Breast epithelium (tissue), 4 donors: Measurements from ENCODE around the gene CDK5RAP3. TPM values are rescaled to one million over a fixed set of nuclear protein-coding genes. Genes with fewer than 3 reads are reported as not detected.

Source experiments
- DNase-seq, 2 donors: peaks; one replicate each; pipeline ENCODE4 v3.0.0-alpha.2; 2019; ENCODE audit warnings: low spot score in 2 of 2
- H3K27ac ChIP-seq, 2 donors: fragments of 200-600 bp; sonication (generic) in 1 of 2; one replicate each; pipeline ENCODE4 v1.5.1; 2016 to 2019; ENCODE audit warnings: mild to moderate bottlenecking in 1 of 2
- H3K27me3 ChIP-seq, 2 donors: fragments of 200-600 bp; sonication (generic) in 1 of 2; one replicate each; pipeline versions ENCODE4 v1.5.1 to v1.6.0; 2017 to 2019; ENCODE audit warnings: control low read depth in 1 of 2, mild to moderate bottlenecking in 1 of 2
- H3K36me3 ChIP-seq: fragments of 200-600 bp; one replicate; pipeline ENCODE4 v1.5.1; 2019
- H3K4me1 ChIP-seq, 2 donors: fragments of 200-600 bp; sonication (generic); one replicate each; pipeline ENCODE4 v1.5.1; 2016 to 2019; ENCODE audit warnings: control low read depth in 1 of 2
- H3K4me3 ChIP-seq, 3 donors: fragments of 200-600 bp; sonication (generic); 1 replicate in 2 of 3; 2 replicates in 1 of 3; pipeline ENCODE4 v1.5.1; 2016 to 2019; ENCODE audit warnings: mild to moderate bottlenecking in 3 of 3, moderate library complexity in 2 of 3
- H3K9me3 ChIP-seq, 2 donors: fragments of 200-600 bp; sonication (generic) in 1 of 2; one replicate each; pipeline ENCODE4 v1.5.1; 2016 to 2019; ENCODE audit warnings: control low read depth in 1 of 2
- CTCF ChIP-seq, 3 donors: fragments of 450-650 bp; IDR thresholded peaks; one replicate each; pipeline ENCODE4 v1.5.1; 2016 to 2017; ENCODE audit warnings: antibody characterized with exemption in 3 of 3, mild to moderate bottlenecking in 3 of 3, moderate library complexity in 3 of 3
- POLR2A ChIP-seq: fragments of 450-650 bp; IDR thresholded peaks from one replicate; pipeline ENCODE4 v1.6.1; 2016; ENCODE audit warnings: antibody characterized with exemption, mild to moderate bottlenecking, moderate library complexity
- POLR2AphosphoS5 ChIP-seq, 3 donors: sonication (generic); formaldehyde crosslinking; IDR thresholded peaks; one replicate each; pipeline ENCODE4 v1.6.1; 2017; ENCODE audit warnings: antibody characterized with exemption in 3 of 3
- intact Hi-C: fragments of 100-400 bp; cut with DNase I; formaldehyde crosslinking; loops from one replicate; pipeline ENCODE4 v1.15.1; 2023; ENCODE audit warnings: low total_unique reads
- total RNA-seq, 3 donors: library from RNA; depleted of rRNA; stranded (reverse); fragments of >200 nt; gene quantifications; one replicate each; pipeline ENCODE4 v1.1.0, GENCODE V29; 2016

Gene CDK5RAP3
- total RNA-seq, 3 donors from 2014 or later, result 121 to 198 (median 183) TPM

GRCh38 chr17:48003417-48004151, 32.7 kb downstream of the CDK5RAP3 start:
- no peak for TF ChIP-seq POLR2AphosphoS5 (IDR thresholded peaks at IDR 0.05)
- TF ChIP-seq CTCF (IDR thresholded peaks at IDR 0.05), result no peak
- no peak for TF ChIP-seq POLR2A
- Histone ChIP-seq H3K4me3 (no peak overlapping the region), H3K27ac (peak overlapping the region in 1 of 2 donors; percentile 92), H3K36me3 (no peaks in the 10 kb centered on the region), H3K9me3 (no peaks in the 10 kb centered on the region), H3K27me3 (no peaks in the 10 kb centered on the region), H3K4me1 (no peaks in the 10 kb centered on the region)
- no peak for DNase-seq
- intact Hi-C loops, result no loop called here

GRCh38 chr17:48004983-48005382, 34.1 kb downstream of the CDK5RAP3 start:
- Histone ChIP-seq H3K9me3 (no peaks in the 10 kb centered on the region), H3K36me3 (no peaks in the 10 kb centered on the region), H3K4me1 (no peaks in the 10 kb centered on the region), H3K27ac (no peak overlapping the region), H3K27me3 (no peaks in the 10 kb centered on the region), H3K4me3 (no peak overlapping the region)
- intact Hi-C loops, result no loop called here
- no peak for DNase-seq
- TF ChIP-seq POLR2A (no peak), CTCF (IDR thresholded peaks at IDR 0.05) (no peak), POLR2AphosphoS5 (IDR thresholded peaks at IDR 0.05) (no peak)

GRCh38 chr17:48006936-48007709, 36.2 kb downstream of the CDK5RAP3 start:
- no peak for DNase-seq
- Histone ChIP-seq H3K36me3 (no peaks in the 10 kb centered on the region), H3K4me3 (no peak overlapping the region), H3K27ac (no peak overlapping the region), H3K27me3 (no peaks in the 10 kb centered on the region), H3K4me1 (peaks cover 0 to 7% of the 10 kb centered on the region in 2 donors), H3K9me3 (no peaks in the 10 kb centered on the region)
- intact Hi-C loops, result no loop called here
- TF ChIP-seq CTCF (IDR thresholded peaks at IDR 0.05), result no peak
- no peak for TF ChIP-seq POLR2AphosphoS5 (IDR thresholded peaks at IDR 0.05)
- no peak for TF ChIP-seq POLR2A

- DNase-seq, result no peak
- TF ChIP-seq POLR2A, result no peak
- TF ChIP-seq POLR2AphosphoS5 (IDR thresholded peaks at IDR 0.05), result no peak
- no peak for TF ChIP-seq CTCF (IDR thresholded peaks at IDR 0.05)
- Histone ChIP-seq H3K4me3 (no peak overlapping the region), H3K27ac (no peak overlapping the region), H3K9me3 (no peaks in the 10 kb centered on the region), H3K4me1 (peaks cover 0 to 10% of the 10 kb centered on the region in 2 donors), H3K27me3 (no peaks in the 10 kb centered on the region), H3K36me3 (no peaks in the 10 kb centered on the region)
- intact Hi-C loops, result no loop called here
Observed at GRCh38 chr17:48010193-48010592, 39.3 kb downstream of the CDK5RAP3 start.
